CD4-positive, alpha-beta memory T cell (primary cell): ENCODE data around the gene IFI30. TPM values are rescaled to one million over a fixed set of nuclear protein-coding genes. Genes with fewer than 3 reads are reported as not detected.
A peak's percentile ranks its signal among the peaks of the same experiment; 100 is the strongest.

Source experiments
- CTCF ChIA-PET: fragments of 350-600 bp; sonication (Branson Sonifier 250); formaldehyde crosslinking; loops from one replicate; lab custom pipeline; 2021; ENCODE audit warnings: inconsistent platforms; ENCODE audit not compliant: partially characterized antibody; lab: Charles Lee
- POLR2A ChIA-PET: fragments of 350-600 bp; sonication (Branson Sonifier 250); formaldehyde crosslinking; loops from one replicate; lab custom pipeline; 2021; ENCODE audit not compliant: partially characterized antibody; lab: Charles Lee
- DNase-seq, 5 donors: peaks; one replicate each; pipeline versions ENCODE4 v3.0.0 to v3.0.0-alpha.2; 2020 to 2022; ENCODE audit warnings: mixed read lengths in 1 of 5
- H3K27ac ChIP-seq: one replicate; pipeline ENCODE4 v1.7.0; 2013; ENCODE audit warnings: low read depth, low read length
- H3K27me3 ChIP-seq: 2 replicates; pipeline ENCODE4 v1.7.0; 2013; ENCODE audit warnings: mild to moderate bottlenecking, low read length, moderate library complexity; ENCODE audit not compliant: insufficient read depth
- H3K36me3 ChIP-seq: 2 replicates; pipeline ENCODE4 v1.7.0; 2013; ENCODE audit warnings: mild to moderate bottlenecking, low read length, moderate library complexity; ENCODE audit not compliant: insufficient read depth
- H3K4me1 ChIP-seq: 2 replicates; pipeline ENCODE4 v1.7.0; 2013; ENCODE audit warnings: mild to moderate bottlenecking, low read length, moderate library complexity; ENCODE audit not compliant: insufficient read depth
- H3K4me3 ChIP-seq, 2 donors: one replicate each; pipeline ENCODE4 v1.7.0; 2013; ENCODE audit warnings: low read length in 2 of 2, mild to moderate bottlenecking in 1 of 2
- H3K9me3 ChIP-seq, 2 donors: one replicate each; pipeline ENCODE4 v1.7.0; 2013; ENCODE audit warnings: low read length in 2 of 2, control low read depth in 1 of 2; ENCODE audit not compliant: control insufficient read depth in 1 of 2
- H3K27ac Mint-ChIP-seq, 7 donors: one replicate each; pipeline ENCODE4 v1.8.0; 2020 to 2021; ENCODE audit warnings: mixed read lengths in 7 of 7, mild to moderate bottlenecking in 6 of 7, inconsistent platforms in 3 of 7, moderate library complexity in 3 of 7
- H3K27me3 Mint-ChIP-seq, 2 donors: one replicate each; pipeline ENCODE4 v1.8.0; 2020 to 2021; ENCODE audit warnings: mixed read lengths in 2 of 2
- H3K36me3 Mint-ChIP-seq, 2 donors: one replicate each; pipeline ENCODE4 v1.8.0; 2020 to 2021; ENCODE audit warnings: mixed read lengths in 2 of 2, inconsistent platforms in 1 of 2, mild to moderate bottlenecking in 1 of 2
- H3K4me1 Mint-ChIP-seq, 4 donors: one replicate each; pipeline ENCODE4 v1.8.0; 2020 to 2021; ENCODE audit warnings: mixed read lengths in 4 of 4, mild to moderate bottlenecking in 1 of 4
- H3K4me3 Mint-ChIP-seq, 8 donors: one replicate each; pipeline ENCODE4 v1.8.0; 2020 to 2021; ENCODE audit warnings: mixed read lengths in 8 of 8, mild to moderate bottlenecking in 7 of 8, moderate library complexity in 6 of 8, inconsistent platforms in 3 of 8
- H3K9me3 Mint-ChIP-seq, 8 donors: one replicate each; pipeline ENCODE4 v1.8.0; 2020 to 2021; ENCODE audit warnings: mixed read lengths in 8 of 8, mild to moderate bottlenecking in 5 of 8, inconsistent platforms in 3 of 8, moderate library complexity in 1 of 8
- intact Hi-C: fragments of 100-400 bp; cut with micrococcal nuclease; formaldehyde crosslinking; loops from one replicate; pipeline ENCODE4 v1.15.1; 2023
- polyA plus RNA-seq, 2 donors: library from polyadenylated mRNA; unstranded; fragments of 300-500 nt; fragmentation: Illumina TruSeq; gene quantifications; one replicate each; pipeline ENCODE4 v1.2.3, GENCODE V29; 2021
- total RNA-seq, 2 experiments: library from RNA; stranded (reverse); gene quantifications; one replicate each; pipeline ENCODE4 v1.2.3, GENCODE V29; 2021

Gene IFI30
- total and polyA plus RNA-seq, 4 experiments from 2014 or later, result 6.3 to 56.9 (median 32.5) TPM

DNA sequence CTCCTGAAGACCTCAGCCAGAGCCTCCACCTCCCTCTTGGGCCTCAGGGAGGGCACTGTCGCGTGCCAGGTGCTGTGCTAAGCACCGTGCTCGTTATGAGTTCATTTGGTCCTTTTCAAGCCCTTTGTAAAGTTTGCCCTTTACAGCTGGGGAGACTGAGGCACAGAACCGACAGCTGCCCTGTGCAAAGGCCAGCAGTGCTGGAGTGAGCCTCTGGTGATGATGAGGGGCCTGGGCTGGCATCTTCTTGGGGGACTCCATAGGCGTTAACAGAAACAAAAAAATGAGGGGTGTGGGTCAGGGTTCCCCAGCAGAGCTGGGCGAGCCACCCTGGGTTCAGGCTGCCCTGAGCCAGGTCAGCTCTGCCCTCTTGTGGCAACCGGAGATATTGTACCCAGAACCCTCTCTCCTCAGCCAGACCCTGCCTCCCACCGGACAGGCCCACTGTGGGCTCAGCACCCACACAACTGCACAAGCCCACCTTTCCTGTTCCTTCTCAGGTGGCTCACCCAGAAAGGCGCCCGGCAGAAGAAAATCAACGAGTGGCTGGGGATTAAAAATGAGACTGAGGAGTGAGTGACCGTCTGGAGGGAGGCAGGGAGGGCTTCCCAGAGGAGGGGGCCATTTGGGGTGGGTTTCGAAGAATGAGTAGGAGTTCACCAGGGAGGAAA lies 5.5 kb upstream of the IFI30 start:
- peaks cover 2 to 8% (median 4%) of the 10 kb centered on the region in 4 donors for H3K4me1 Mint-ChIP-seq

DNA sequence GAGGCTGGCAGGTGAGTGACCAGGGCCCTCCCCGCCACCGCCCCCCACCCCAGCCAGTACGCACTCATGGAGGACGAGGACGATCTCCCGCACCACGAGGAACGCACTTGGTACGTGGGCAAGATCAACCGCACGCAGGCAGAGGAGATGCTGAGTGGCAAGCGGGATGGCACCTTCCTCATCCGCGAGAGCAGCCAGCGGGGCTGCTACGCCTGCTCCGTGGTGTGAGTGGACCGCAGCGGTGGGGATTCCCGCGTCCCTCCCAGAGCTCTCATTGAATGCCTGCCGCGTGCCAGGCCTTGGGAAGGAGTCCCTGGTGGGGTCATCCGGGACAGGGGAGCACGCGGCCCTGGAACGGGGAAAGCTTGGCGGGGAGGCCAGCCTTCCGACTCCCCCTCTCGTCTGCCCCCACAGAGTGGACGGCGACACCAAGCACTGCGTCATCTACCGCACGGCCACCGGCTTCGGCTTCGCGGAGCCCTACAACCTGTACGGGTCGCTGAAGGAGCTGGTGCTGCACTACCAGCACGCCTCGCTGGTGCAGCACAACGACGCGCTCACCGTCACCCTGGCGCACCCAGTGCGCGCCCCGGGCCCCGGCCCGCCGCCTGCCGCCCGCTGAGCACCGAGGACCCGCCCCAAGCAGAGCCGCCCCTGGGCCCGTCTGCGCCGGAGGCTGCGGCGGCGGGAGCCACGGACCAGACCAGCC lies 4.8 kb upstream of the IFI30 start:
- intact Hi-C loops, result loop anchor here (1.0 to 10.0 kb wide), 3 partner anchors 56 to 224 kb away; no protein-coding TSS in a partner anchor
- Histone ChIP-seq H3K27ac (no peak overlapping the region), H3K27me3 (no peaks in the 10 kb centered on the region), H3K9me3 (no peaks in the 10 kb centered on the region), H3K4me1 (peaks cover 4% of the 10 kb centered on the region), H3K36me3 (peaks cover 7% of the 10 kb centered on the region), H3K4me3 (no peak overlapping the region)
- no peak overlapping the region for H3K27ac Mint-ChIP-seq
- ChIA-PET CTCF (interaction anchor here (1.1 to 12.0 kb wide), 7 partner anchors 17 to 162 kb away, joined by 3 to 125 read pairs (median 5); a partner anchor contains a TSS), POLR2A (interaction anchor here (0.6 to 1.2 kb wide), 5 partner anchors 23 to 72 kb away, joined by 3 to 6 read pairs (median 3); no protein-coding TSS in a partner anchor)
- H3K4me3 Mint-ChIP-seq, result no peak overlapping the region
- H3K27me3 Mint-ChIP-seq, result no peaks in the 10 kb centered on the region
- DNase-seq, result no peak
- no peaks in the 10 kb centered on the region for H3K9me3 Mint-ChIP-seq
- peaks cover 20 to 21% of the 10 kb centered on the region in 2 donors for H3K36me3 Mint-ChIP-seq
- peaks cover 3 to 8% (median 5%) of the 10 kb centered on the region in 4 donors for H3K4me1 Mint-ChIP-seq

More for the DNA sequence above, 5.5 kb upstream of the IFI30 start:
- no peak overlapping the region for H3K27ac ChIP-seq
- H3K4me1 ChIP-seq, result peaks cover under 1% of the 10 kb centered on the region
- intact Hi-C loops, result loop anchor here (1.0 to 10.0 kb wide), 3 partner anchors 55 to 223 kb away; no protein-coding TSS in a partner anchor
- POLR2A ChIA-PET, result interaction anchor here (0.6 to 1.2 kb wide), 5 partner anchors 24 to 73 kb away, joined by 3 to 6 read pairs (median 3); no protein-coding TSS in a partner anchor
- no peaks in the 10 kb centered on the region for H3K27me3 Mint-ChIP-seq
- no peaks in the 10 kb centered on the region for H3K9me3 ChIP-seq
- no peak overlapping the region for H3K4me3 Mint-ChIP-seq
- no peaks in the 10 kb centered on the region for H3K27me3 ChIP-seq
- CTCF ChIA-PET, result interaction anchor here (0.7 to 12.0 kb wide), 13 partner anchors 13 to 161 kb away, joined by 3 to 125 read pairs (median 4); a partner anchor contains a TSS
- H3K4me3 ChIP-seq, result no peak overlapping the region
- H3K9me3 Mint-ChIP-seq, result no peaks in the 10 kb centered on the region
- H3K27ac Mint-ChIP-seq, result peak overlapping the region in 6 of 7 donors; percentile 4 to 70 (median 34)
- H3K36me3 Mint-ChIP-seq, result peaks cover 24 to 25% of the 10 kb centered on the region in 2 donors
- peak in 4 of 5 donors; percentile 56 to 62 (median 56) for DNase-seq
- peaks cover 9% of the 10 kb centered on the region for H3K36me3 ChIP-seq

DNA sequence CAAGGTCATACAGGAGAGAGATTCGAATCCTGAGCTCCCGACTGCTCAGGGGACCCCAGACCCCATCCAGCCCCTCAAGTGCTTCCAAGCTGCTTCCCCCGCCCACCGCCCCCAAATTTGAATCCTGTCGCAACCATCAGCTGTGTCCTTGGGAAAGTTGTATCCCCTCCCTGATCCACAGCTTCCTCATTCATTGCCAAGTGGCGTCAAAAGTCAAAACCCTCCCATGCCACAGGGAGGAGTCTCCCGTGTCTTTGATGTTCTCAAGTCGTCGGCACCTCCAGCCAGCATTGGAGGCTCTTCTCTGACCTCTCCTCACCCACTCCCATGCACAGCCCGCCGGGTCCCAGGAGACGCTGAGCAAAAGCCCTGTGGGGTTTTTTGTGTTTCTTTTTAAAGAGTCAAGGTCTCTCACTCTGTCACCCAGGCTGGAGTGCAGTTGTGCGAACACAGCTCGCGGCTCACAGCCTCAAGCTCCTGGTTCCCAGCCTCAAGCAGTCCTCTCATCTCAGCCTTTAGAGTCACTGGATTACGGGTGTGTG lies 2.8 kb upstream of the IFI30 start:
- Mint-ChIP-seq H3K4me3 (no peak overlapping the region), H3K27me3 (no peaks in the 10 kb centered on the region), H3K4me1 (peaks cover 5 to 24% (median 13%) of the 10 kb centered on the region in 4 donors), H3K36me3 (peaks cover 18 to 22% of the 10 kb centered on the region in 2 donors), H3K9me3 (no peaks in the 10 kb centered on the region), H3K27ac (peak overlapping the region in 4 of 7 donors; percentile 15 to 50 (median 46))
- CTCF ChIA-PET, result interaction anchor here (0.6 to 3.1 kb wide), 5 partner anchors 11 to 114 kb away, joined by 3 to 20 read pairs (median 3); no protein-coding TSS in a partner anchor
- intact Hi-C loops, result no loop called here
- H3K4me3 ChIP-seq, result no peak overlapping the region
- no peak for DNase-seq
- no peak overlapping the region for H3K27ac ChIP-seq
- POLR2A ChIA-PET, result interaction anchor here (1.2 kb wide), 1 partner anchor 21 kb away, joined by 4 read pairs; no protein-coding TSS in a partner anchor
- no peaks in the 10 kb centered on the region for H3K27me3 ChIP-seq
- H3K9me3 ChIP-seq, result no peaks in the 10 kb centered on the region
- H3K4me1 ChIP-seq, result peaks cover 18% of the 10 kb centered on the region
- peaks cover 4% of the 10 kb centered on the region for H3K36me3 ChIP-seq

DNA sequence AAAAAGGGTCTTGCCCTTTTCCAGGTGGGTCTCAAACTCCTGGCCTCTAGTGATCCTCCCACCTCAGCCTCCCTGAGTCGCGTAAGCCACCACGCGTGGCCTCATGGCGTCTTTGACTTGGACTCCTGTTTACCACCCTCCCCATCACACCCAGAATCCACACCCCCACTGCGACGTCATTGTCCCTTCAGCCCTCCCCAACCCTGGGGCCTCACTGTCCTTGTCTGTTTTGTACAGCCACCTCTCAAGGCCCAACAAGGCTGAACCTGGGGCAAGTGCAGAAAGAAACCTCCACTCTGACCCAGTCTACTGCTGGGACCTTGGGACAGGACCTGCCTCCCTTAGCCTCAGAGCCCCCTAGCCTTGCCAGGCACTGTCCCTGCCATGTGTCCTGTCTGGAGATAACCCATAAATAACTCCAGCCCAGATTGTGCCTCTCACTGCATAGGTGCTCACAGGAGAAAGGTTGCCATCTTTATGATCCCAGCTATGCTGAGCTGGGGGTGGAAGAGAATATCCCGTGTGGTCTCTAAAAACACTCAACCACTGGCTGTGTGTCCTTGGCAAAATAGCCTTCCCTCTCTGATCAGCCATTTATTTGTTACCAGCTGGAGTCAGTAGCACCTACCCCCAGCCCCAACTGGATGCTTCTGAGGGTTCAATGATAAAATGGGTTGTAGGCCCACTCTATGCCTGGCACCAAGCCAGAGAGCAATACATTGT lies 1.8 kb upstream of the IFI30 start:
- Histone ChIP-seq H3K4me3 (no peak overlapping the region), H3K27ac (no peak overlapping the region), H3K27me3 (no peaks in the 10 kb centered on the region), H3K9me3 (no peaks in the 10 kb centered on the region), H3K4me1 (peaks cover 18% of the 10 kb centered on the region), H3K36me3 (no peaks in the 10 kb centered on the region)
- POLR2A ChIA-PET, result interaction anchor here (0.5 kb wide), 1 partner anchor 108 kb away, joined by 4 read pairs; no protein-coding TSS in a partner anchor
- intact Hi-C loops, result loop anchor here (2.0 kb wide), 1 partner anchor 21 kb away; the partner anchor contains the start of gene MPV17L2
- CTCF ChIA-PET, result interaction anchor here (1.2 to 3.1 kb wide), 3 partner anchors 8 to 59 kb away, joined by 3 to 20 read pairs (median 3); no protein-coding TSS in a partner anchor
- Mint-ChIP-seq H3K4me1 (peaks cover 5 to 24% (median 13%) of the 10 kb centered on the region in 4 donors), H3K36me3 (peaks cover 17% of the 10 kb centered on the region in 2 donors), H3K27me3 (no peaks in the 10 kb centered on the region), H3K27ac (peak overlapping the region in 4 of 7 donors; percentile 15 to 68 (median 53)), H3K4me3 (peak overlapping the region in 2 of 8 donors; percentile 5 to 6), H3K9me3 (no peaks in the 10 kb centered on the region)
- no peak for DNase-seq

DNA sequence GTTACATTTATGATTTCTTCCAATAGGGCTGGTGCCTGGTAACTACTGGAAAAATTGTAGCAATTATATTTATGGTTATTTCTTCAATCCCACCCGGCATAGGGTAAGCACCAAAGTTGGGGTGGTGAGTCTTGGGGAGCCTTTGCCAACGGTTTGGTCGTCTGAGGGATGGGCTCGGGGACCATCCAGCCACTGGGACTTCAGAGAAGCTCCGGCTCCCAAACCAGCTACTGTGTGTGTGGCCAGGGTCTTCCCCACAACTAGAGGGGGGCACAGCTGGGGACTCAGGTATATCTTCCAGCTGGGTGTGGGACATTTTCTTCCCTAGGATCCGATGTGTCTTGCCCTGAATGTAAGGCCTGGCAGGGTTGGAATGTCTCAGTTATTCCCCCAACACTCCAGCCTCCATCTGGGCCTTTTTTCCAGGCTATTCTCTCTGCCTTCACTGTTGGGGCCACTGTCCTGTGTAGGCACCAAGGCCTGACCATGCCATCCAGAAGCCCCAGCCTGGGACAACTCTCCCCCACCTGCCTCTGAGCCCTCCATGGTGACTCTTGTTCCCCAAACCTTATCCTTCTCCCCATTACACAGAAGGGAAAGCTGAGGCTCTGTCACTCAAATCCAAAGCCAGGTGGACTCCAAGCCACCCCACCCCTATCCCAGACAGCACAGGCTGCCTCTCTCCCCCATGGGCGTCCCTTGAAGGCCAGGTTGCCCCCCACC lies 1.1 kb upstream of the IFI30 start:
- Mint-ChIP-seq H3K4me1 (peaks cover 5 to 24% (median 13%) of the 10 kb centered on the region in 4 donors), H3K36me3 (peaks cover 12 to 16% of the 10 kb centered on the region in 2 donors), H3K27ac (peak overlapping the region in 6 of 7 donors; percentile 52 to 81 (median 66)), H3K27me3 (no peaks in the 10 kb centered on the region), H3K4me3 (peak overlapping the region in 6 of 8 donors; percentile 22 to 93 (median 67)), H3K9me3 (no peaks in the 10 kb centered on the region)
- Histone ChIP-seq H3K36me3 (no peaks in the 10 kb centered on the region), H3K4me3 (no peak overlapping the region), H3K27me3 (no peaks in the 10 kb centered on the region), H3K27ac (peak overlapping the region; percentile 62), H3K9me3 (no peaks in the 10 kb centered on the region), H3K4me1 (peaks cover 18% of the 10 kb centered on the region)
- ChIA-PET POLR2A (no interaction called here), CTCF (interaction anchor here (1.3 to 3.1 kb wide), 2 partner anchors 9 to 60 kb away, joined by 3 to 20 read pairs; no protein-coding TSS in a partner anchor)
- intact Hi-C loops, result loop anchor here (2.0 kb wide), 1 partner anchor 20 kb away; the partner anchor contains the start of gene MPV17L2
- DNase-seq, result no peak
